Panc1 (cell line): ENCODE results near the gene RAB6B.

Experiments
- POLR2AphosphoS5 ChIP-seq: IDR thresholded peaks from 2 replicates; pipeline ENCODE4 v1.6.1; 2012; ENCODE audit warnings: mild to moderate bottlenecking, low read depth, low read length, moderate library complexity
- REST ChIP-seq, 2 experiments: IDR thresholded peaks; 2 replicates each; pipeline ENCODE4 v1.6.1; 2011 to 2012; ENCODE audit warnings: low read depth in 2 of 2, control low read depth in 1 of 2, low read length in 1 of 2, mild to moderate bottlenecking in 1 of 2, moderate library complexity in 1 of 2; ENCODE audit not compliant: insufficient read depth in 1 of 2
- TCF7L2 ChIP-seq: IDR thresholded peaks from 2 replicates; pipeline ENCODE4 v1.6.1; 2011; ENCODE audit warnings: mild to moderate bottlenecking, low read depth, low read length, inconsistent platforms
- TF ChIP-seq, protein P1 (sequence below): fragments of 450-650 bp; IDR thresholded peaks from 2 replicates; pipeline ENCODE4 v1.5.1; 2017; ENCODE audit warnings: mild to moderate bottlenecking

DNA sequence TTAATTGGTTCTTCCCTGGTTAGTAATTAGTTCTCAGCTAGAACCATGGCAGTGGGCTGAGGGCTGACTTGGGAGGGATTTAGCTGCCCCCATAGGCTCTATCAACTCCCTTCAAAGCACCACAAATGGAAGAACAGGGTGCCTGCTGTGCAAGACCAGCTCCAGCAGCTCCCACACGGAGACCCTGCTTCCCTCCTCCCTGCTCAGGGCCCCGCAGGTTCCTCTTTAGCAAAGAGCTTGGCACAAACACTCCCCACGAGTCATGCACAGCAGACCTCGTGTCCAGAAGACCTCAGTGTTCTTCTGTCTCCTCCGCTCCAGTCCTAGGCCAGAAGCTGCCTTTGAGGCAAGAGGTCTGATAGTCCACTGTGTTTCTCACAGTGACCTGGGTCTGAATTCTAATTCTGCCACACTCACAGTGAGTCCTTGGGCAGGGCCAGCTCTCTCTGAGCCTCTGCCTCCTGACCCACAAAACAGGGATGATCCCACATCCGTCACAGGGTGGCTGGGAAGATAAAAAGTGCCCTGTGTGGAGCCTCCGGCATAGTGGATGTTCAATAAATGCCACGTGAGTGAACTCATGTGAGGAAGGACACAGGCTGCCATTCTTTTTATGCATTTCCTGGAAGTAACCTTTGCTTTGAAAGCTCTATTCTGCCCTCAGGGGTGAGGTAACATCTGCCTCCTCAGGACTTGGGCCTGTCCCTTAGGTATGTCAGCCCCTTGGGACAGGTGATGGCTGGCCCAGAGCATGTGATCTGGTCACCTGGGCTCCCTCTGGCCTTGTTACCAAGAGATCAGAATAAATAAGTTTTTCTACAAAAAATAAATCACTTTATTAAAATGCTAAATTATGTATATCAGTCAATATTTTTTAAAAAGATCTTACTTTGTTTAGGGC is 7.6 kb downstream of the RAB6B start:
- TF ChIP-seq, protein P1, sequence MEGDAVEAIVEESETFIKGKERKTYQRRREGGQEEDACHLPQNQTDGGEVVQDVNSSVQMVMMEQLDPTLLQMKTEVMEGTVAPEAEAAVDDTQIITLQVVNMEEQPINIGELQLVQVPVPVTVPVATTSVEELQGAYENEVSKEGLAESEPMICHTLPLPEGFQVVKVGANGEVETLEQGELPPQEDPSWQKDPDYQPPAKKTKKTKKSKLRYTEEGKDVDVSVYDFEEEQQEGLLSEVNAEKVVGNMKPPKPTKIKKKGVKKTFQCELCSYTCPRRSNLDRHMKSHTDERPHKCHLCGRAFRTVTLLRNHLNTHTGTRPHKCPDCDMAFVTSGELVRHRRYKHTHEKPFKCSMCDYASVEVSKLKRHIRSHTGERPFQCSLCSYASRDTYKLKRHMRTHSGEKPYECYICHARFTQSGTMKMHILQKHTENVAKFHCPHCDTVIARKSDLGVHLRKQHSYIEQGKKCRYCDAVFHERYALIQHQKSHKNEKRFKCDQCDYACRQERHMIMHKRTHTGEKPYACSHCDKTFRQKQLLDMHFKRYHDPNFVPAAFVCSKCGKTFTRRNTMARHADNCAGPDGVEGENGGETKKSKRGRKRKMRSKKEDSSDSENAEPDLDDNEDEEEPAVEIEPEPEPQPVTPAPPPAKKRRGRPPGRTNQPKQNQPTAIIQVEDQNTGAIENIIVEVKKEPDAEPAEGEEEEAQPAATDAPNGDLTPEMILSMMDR, result no peak
- no peak for TF ChIP-seq POLR2AphosphoS5
- no peak for TF ChIP-seq TCF7L2
- TF ChIP-seq REST (IDR thresholded peaks at IDR 0.05; ENCODE audit: insufficient read depth in 1 of 2, low read depth in 2 of 2, low read length in 1 of 2), result no peak
